A549 (cell line): Measurements from ENCODE around the gene RAD51B. TPM values are rescaled to one million over a fixed set of nuclear protein-coding genes. Genes with fewer than 3 reads are reported as not detected.

Source experiments
- ATAC-seq, 2 experiments: fragments of 200-7000 bp in 1 of 2; fragments of >200 bp in 1 of 2; cut with Nextera tagmentation in 1 of 2; cut with Tn5 transposase in 1 of 2; 3 replicates each; pipeline versions ENCODE4 v1.8.0 to v1.9.1; 2018 to 2020; ENCODE audit warnings: mild to moderate bottlenecking in 1 of 2, moderate library complexity in 1 of 2
- CTCF ChIA-PET: fragments of 300-600 bp; sonication (Branson Sonifier 250); formaldehyde crosslinking; extraction: SDS; loops from one replicate; lab custom pipeline; 2021; ENCODE audit warnings: antibody characterized with exemption, inconsistent platforms; lab: Yijun Ruan, JAX
- POLR2A ChIA-PET: fragments of 350-600 bp; formaldehyde crosslinking; extraction: SDS; loops from one replicate; lab custom pipeline; 2021; ENCODE audit warnings: antibody characterized with exemption, inconsistent platforms; lab: Yijun Ruan, JAX
- DNase-seq, 2 experiments: peaks; one replicate each; pipeline versions ENCODE4 v3.0.0 to v3.0.0-alpha.2; 2011 to 2016; ENCODE audit warnings: low read depth in 1 of 2, low spot score in 1 of 2
- FAIRE-seq: peaks from 2 replicates; lab custom pipeline; 2011; peaks lifted over from hg19 to GRCh38; lab: Jason Lieb, UNC
- H3K27ac ChIP-seq, 2 experiments: fragments of >200 bp; sonication (Bioruptor Twin); formaldehyde crosslinking; 3 replicates each; pipeline ENCODE4 v1.5.1; 2016 to 2017
- H3K4me1 ChIP-seq: fragments of >200 bp; sonication (Bioruptor Twin); formaldehyde crosslinking; 3 replicates; pipeline ENCODE4 v1.6.1; 2016
- H3K4me2 ChIP-seq: fragments of >200 bp; sonication (Bioruptor Twin); formaldehyde crosslinking; 3 replicates; pipeline ENCODE4 v1.6.1; 2016
- H3K4me3 ChIP-seq: fragments of >200 bp; sonication (Bioruptor Twin); formaldehyde crosslinking; 3 replicates; pipeline ENCODE4 v1.5.1; 2016
- H3K9me3 ChIP-seq: fragments of >200 bp; sonication (Bioruptor Twin); formaldehyde crosslinking; 3 replicates; pipeline ENCODE4 v1.6.1; 2016
- CEBPB ChIP-seq, 2 experiments: fragments of >200 bp in 1 of 2; sonication (Bioruptor Twin) in 1 of 2; formaldehyde crosslinking in 1 of 2; IDR thresholded peaks; 2 replicates each; pipeline ENCODE4 v1.6.1; 2012 to 2016
- CHD2 ChIP-seq: fragments of 150-350 bp; IDR thresholded peaks from 2 replicates; pipeline ENCODE4 v1.6.1; 2014; ENCODE audit warnings: low read length; ENCODE audit not compliant: partially characterized antibody
- CHD4 ChIP-seq: fragments of 200-600 bp; sonication (generic); IDR thresholded peaks from 2 replicates; pipeline ENCODE4 v1.6.1; 2016; ENCODE audit warnings: antibody characterized with exemption, mild to moderate bottlenecking, borderline replicate concordance
- CTCF ChIP-seq: fragments of >200 bp; sonication (Bioruptor Twin); formaldehyde crosslinking; IDR thresholded peaks from 3 replicates; pipeline ENCODE4 v1.5.1; 2016
- E2F6 ChIP-seq: IDR thresholded peaks from 2 replicates; pipeline ENCODE4 v1.6.1; 2012; ENCODE audit warnings: low read depth, borderline replicate concordance
- HDAC2 ChIP-seq: fragments of 200-600 bp; sonication (generic); IDR thresholded peaks from 2 replicates; pipeline ENCODE4 v1.6.1; 2016
- HMGXB4 ChIP-seq: fragments of 250-450 bp; sonication (Bioruptor Pico); IDR thresholded peaks from 2 replicates; pipeline ENCODE4 v1.5.0; 2021; ENCODE audit warnings: mild to moderate bottlenecking, moderate library complexity, borderline replicate concordance
- HOXB13 ChIP-seq: fragments of 250-450 bp; sonication (Bioruptor Pico); IDR thresholded peaks from 2 replicates; pipeline ENCODE4 v1.5.0; 2020; ENCODE audit warnings: low read depth, mild to moderate bottlenecking, moderate library complexity
- KDM1A ChIP-seq: fragments of 200-600 bp; sonication (generic); IDR thresholded peaks from 2 replicates; pipeline ENCODE4 v1.6.1; 2016; ENCODE audit warnings: low read depth, mild to moderate bottlenecking
- MAFK ChIP-seq: fragments of 450-650 bp; IDR thresholded peaks from 2 replicates; pipeline ENCODE4 v1.6.1; 2014; ENCODE audit not compliant: partially characterized antibody
- MYC ChIP-seq: IDR thresholded peaks from 2 replicates; pipeline ENCODE4 v1.6.1; 2012; ENCODE audit warnings: mild to moderate bottlenecking, inconsistent platforms, low read length, improper control_type of control experiment, borderline replicate concordance
- POLR2A ChIP-seq: IDR thresholded peaks from 2 replicates; pipeline ENCODE4 v1.6.1; 2012; ENCODE audit warnings: mild to moderate bottlenecking, low read length
- POLR2AphosphoS2 ChIP-seq: conservative IDR thresholded peaks from 2 replicates; pipeline ENCODE4 v1.6.1; 2012; ENCODE audit warnings: low read length, improper control_type of control experiment, inconsistent platforms
- REST ChIP-seq: fragments of 200-600 bp; sonication (generic); IDR thresholded peaks from 2 replicates; pipeline ENCODE4 v1.6.1; 2016; ENCODE audit warnings: antibody characterized with exemption, mild to moderate bottlenecking, moderate library complexity
- SMC3 ChIP-seq: fragments of >200 bp; sonication (Bioruptor Twin); formaldehyde crosslinking; IDR thresholded peaks from 3 replicates; pipeline ENCODE4 v1.6.1; 2018; ENCODE audit warnings: inconsistent platforms
- SREBF2 ChIP-seq: fragments of 450-650 bp; IDR thresholded peaks from 2 replicates; pipeline ENCODE4 v1.6.1; 2014; ENCODE audit warnings: mild to moderate bottlenecking, moderate library complexity
- USF2 ChIP-seq: fragments of 450-650 bp; IDR thresholded peaks from 2 replicates; pipeline ENCODE4 v1.6.1; 2014; ENCODE audit warnings: antibody characterized with exemption
- ZFP36 ChIP-seq: fragments of 450-650 bp; IDR thresholded peaks from 2 replicates; pipeline ENCODE4 v1.6.1; 2014; ENCODE audit warnings: borderline replicate concordance; ENCODE audit not compliant: partially characterized antibody
- WGBS: methylation state at CpG from one replicate; pipeline ENCODE4 v1.1.6; 2017; ENCODE audit errors: missing lambda C conversion rate; 5-methylcytosine and 5-hydroxymethylcytosine counted together
- polyA plus RNA-seq, 4 experiments: library from polyadenylated mRNA; depleted of rRNA in 3 of 4; stranded (reverse); fragments of >200 nt; fragmentation: RNase III in 1 of 4; extraction: RNeasy Plus Mini Kit Qiagen cat#74134 plus additional on column Dnase treatment in 1 of 4; gene quantifications; 2 replicates in 3 of 4; 3 replicates in 1 of 4; pipeline ENCODE4 v1.2.3, GENCODE V29; 2011 to 2017

The RAD51B gene
- polyA plus RNA-seq, 2 of the 4 experiments (the other 2 are of a cell fraction): 7.2 to 10.8 TPM

GRCh38 chr14:68309616-68310015, 490.0 kb downstream of the RAD51B start:
- DNase-seq (no peak), ATAC-seq (no peak), FAIRE-seq (no peak)
- ChIA-PET CTCF (interaction anchor here (1.0 to 1.6 kb wide), 2 partner anchors 10 kb away, joined by 5 to 6 read pairs; no protein-coding TSS in a partner anchor), POLR2A (no interaction called here)
- Histone ChIP-seq H3K9me3 (no peaks in the 10 kb centered on the region), H3K4me2 (no peak overlapping the region), H3K27ac (no peak overlapping the region), H3K4me3 (no peak overlapping the region), H3K4me1 (no peaks in the 10 kb centered on the region)
- TF ChIP-seq MAFK (no peak), SMC3 (no peak), POLR2A (no peak), POLR2AphosphoS2 (no peak), USF2 (no peak), E2F6 (no peak), KDM1A (no peak), HDAC2 (no peak), SREBF2 (no peak), ZFP36 (no peak), HMGXB4 (CRISPR knock-in tag) (no peak), REST (no peak), CEBPB (IDR thresholded peaks at IDR 0.05) (no peak), CHD2 (no peak), CHD4 (no peak)
- 95% methylated on average over 2 of the region's 2 CpGs for WGBS

- POLR2A ChIA-PET: no interaction called here
- CTCF ChIA-PET: interaction anchor here (1.1 kb wide), 1 partner anchor 11 kb away, joined by 3 read pairs; no protein-coding TSS in a partner anchor
- TF ChIP-seq CHD4: no peak
- no peak for TF ChIP-seq MYC
- TF ChIP-seq CTCF: no peak
- TF ChIP-seq HOXB13 (CRISPR knock-in tag): no peak
- Histone ChIP-seq H3K4me2 (no peak overlapping the region), H3K27ac (no peak overlapping the region), H3K4me3 (no peak overlapping the region), H3K9me3 (no peaks in the 10 kb centered on the region), H3K4me1 (no peaks in the 10 kb centered on the region)
- no peak for DNase-seq
- no peak for ATAC-seq
- 92% methylated on average over 3 of the region's 3 CpGs for WGBS
- no peak for FAIRE-seq
Observed at GRCh38 chr14:68312300-68312699, 492.7 kb downstream of the RAD51B start.
